Ramos (cell line): ENCODE measurements around the gene ANKMY1.
"Not testable (repeated sequence)": the region's sequence is repeated elsewhere in the genome, so short reads cannot be mapped to it uniquely, and the experiment has no call there.

ENCODE experiments used
- in situ Hi-C: fragments of 300-500 bp; cut with MboI; formaldehyde crosslinking; loops from one replicate; pipeline ENCODE4 v1.14.3; 2022; ENCODE audit warnings: low sequenced_read_pairs; ENCODE audit not compliant: unreplicated experiment

Gene ANKMY1

DNA sequence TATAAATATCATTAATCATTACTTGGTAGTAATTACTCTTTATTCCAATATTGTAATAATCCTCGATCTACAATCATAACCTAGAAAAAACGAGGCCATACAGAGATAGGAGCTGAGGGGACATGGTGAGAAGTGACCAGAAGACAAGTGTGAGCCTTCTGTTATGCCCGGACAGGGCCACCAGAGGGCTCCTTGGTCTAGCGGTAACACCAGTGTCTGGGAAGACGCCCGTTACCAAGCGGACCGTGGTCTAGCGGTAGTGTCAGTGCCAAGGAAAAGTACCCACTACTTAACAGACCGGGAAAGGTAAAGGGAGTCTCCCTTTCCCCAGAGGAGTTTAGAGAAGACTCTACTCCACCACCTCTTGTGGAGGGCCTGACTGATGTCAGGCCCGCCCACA, 62.8 kb downstream of the ANKMY1 start:
- in situ Hi-C loops, result not testable (repeated sequence)

DNA sequence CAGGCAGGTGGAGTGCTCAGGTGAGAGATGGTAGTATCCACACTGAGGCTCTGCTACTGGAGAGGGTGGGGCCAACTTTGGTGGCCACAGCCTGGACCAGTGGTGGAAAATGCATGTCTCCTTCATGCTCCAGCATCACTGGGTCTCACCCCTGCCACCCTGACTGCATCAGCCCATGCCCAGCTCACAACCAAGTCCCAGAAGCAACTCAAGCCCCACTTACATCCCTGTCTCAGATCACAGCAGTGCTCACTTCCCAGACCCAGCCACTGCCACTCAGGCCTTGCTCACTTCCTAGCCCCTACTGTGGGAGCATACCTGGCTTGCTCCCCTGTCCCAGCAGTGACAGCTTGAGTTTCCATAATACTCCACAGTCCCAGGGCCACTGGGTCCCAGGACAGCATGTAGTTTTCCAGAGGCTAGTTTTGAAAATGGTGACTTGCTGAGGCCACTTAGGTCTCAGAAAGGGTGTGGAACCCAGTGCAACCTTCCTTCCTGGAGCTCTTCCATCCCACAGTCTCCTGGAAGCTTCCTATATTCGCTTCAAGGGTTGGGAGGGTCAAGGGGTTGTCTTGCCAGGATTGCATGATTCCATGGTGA, 63.5 kb downstream of the ANKMY1 start:
- in situ Hi-C loops, result no loop called here

DNA sequence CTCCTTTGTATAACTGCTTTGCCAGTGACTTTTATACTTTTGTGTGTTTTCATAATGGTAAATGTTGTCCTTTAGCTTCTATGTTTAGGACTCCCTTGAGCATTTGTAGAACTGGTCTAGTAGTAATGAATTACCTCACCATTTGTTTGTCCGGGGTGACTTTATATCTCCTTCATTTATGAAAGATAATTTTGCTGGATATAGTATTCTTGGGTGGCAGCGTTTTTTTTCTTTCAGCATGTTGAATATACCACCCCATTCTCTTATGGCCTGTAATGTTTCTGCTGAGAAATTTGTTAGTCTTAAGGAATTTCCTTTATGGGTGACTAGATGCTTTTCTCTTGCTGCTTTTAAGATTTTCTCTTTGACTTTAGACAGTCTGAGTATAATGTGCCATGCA, 66.3 kb downstream of the ANKMY1 start:
- in situ Hi-C loops, result no loop called here

DNA sequence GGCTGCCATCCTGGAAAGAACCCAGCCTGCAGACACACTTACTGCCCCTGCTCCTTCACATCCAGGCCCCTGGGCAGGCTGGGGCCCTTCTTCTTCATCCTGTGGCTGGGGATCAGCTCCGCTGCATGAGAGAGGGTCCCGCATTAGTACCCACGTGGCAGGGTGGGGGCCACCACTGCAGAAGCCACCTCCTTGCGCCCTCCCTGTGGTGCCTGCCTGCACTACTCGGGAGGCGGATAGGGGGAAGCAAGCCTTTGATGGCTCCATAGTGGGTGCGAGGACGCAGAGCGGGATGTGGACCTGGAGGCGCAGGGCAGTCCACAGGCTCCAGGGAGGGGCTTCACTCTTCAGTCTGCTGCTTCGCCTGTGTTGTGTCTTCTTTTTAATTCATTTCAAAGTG, 75.6 kb downstream of the ANKMY1 start:
- in situ Hi-C loops, result no loop called here

DNA sequence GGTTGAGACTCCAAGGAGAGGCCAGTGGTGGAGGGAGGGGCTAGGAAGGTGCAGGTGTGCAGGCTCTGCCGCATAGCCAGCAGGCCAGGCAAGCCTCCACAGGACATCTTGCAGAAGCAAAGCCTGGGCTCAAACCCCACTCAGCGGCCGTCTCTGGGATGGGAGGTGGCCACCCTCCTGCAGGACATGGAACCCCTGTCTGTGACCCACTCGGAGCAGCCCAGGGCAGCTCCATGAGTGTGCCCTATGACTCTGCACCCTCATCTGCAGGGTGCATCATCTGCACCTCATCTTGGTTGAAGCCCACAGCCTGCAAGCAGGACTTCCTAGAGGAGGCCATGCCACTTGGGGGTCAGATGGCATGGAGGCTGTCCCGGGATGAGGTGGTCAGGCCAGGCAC, 76.1 kb downstream of the ANKMY1 start:
- in situ Hi-C loops, result no loop called here

DNA sequence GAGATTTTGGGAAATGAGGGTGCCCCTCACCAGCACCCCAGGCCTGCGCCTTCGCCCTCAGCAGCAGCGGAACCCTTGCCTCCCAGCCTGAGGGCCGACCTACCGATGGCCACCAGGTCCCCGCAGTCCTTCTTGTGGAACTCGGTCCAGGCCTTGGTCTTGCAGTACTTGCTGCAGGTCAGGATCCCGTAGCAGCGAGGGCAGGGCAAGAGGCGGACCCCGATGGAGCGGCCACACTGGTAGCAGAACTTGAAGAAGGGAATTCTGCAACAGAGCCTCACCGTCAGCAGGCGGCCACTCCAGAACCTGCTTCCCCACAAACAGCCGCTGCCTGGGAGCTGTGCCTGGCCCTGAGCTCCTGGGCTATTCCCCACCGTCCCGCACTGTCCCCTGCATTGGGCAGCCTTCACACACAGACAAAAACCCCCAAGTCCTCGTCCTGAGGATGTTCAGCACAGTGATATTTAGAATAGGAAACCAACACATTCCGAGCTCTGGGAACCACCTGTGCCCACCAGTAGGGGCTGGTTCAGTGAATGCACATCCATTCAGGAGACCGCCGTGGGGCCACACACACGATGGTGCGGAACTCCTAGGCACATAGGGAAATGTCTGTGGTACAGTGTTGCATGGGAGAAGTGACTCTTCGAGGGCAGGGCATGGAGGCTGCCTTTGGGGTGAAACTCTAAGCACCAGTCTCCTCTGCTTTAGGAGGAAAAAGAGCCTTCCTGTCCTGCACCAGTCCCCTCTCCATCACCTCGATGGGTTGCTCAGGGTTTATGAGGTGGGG, 76.8 kb downstream of the ANKMY1 start:
- in situ Hi-C loops, result no loop called here

DNA sequence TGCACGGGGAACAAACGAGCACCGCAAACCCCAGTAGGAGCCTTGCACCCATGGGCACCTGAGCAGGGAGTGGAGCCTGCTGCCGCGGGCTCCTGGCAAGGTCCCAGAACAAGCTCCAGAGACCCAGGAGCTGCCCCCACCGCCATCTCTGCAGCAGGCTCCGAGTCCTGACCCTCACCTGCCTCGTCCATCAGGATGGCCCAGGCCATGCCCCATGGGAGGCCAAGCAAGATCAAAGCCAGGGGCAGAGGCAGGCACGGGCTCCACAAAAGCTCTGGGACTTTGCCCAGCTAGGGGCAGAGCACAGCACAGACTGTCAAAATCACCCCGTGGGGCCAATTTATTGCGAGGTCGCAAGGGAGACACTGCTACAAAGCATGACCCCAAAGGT, 78.7 kb downstream of the ANKMY1 start:
- in situ Hi-C loops, result no loop called here

DNA sequence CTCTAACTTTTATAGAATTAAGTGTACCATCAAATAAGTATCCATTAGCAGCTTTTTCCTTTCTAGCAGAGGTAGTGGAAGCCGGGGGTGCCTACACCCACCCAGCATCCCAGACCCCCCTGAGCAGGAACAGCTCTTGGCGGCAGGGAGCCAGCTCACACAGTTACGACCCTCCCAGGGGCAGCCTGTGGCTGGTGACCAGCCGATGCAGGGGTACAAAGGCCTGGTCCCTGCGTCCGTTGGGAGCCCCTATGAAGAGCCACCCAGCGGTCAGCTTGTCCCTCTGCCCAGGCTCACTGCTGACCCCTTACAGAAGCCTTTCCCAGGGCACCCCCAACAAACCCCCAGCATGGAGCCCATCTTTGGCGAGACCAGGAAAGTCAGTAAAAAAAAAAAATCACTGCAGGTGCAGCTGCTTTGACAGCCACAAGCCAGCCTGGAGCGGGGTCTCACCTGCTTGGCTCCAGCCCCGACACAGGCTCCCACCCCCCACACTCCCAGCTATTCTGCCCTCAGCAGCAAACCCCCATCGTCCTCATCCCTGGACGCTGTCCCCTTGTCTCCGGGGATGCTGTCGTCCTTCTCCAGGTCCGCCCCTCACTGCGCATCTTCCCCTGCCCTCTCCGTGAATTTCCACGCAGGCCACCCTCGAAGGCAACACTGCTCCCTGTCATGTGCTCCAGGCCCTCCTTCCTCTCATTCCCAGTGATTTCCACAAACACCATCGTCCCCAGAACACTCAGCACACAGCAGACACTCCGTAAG, 79.3 kb downstream of the ANKMY1 start:
- in situ Hi-C loops, result no loop called here

DNA sequence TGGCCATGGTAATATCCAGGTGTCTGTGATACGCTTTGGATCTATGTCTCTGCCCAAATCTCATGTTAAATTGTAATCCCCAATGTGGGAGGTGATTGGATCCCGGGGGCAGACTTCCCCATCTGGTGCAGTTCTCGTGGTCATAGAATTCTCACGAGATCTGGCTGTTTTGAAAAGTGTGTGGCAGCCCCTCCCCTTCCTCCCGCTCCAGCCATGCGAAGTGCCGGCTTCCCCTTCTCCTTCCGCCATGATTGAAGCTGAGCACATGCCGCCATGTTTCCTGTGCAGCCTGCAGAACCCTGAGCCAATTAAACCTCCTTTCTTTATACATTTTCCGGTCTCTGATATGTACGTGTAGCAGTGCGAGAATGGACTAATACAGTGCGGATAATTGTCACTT, 79.9 kb downstream of the ANKMY1 start:
- in situ Hi-C loops, result no loop called here

DNA sequence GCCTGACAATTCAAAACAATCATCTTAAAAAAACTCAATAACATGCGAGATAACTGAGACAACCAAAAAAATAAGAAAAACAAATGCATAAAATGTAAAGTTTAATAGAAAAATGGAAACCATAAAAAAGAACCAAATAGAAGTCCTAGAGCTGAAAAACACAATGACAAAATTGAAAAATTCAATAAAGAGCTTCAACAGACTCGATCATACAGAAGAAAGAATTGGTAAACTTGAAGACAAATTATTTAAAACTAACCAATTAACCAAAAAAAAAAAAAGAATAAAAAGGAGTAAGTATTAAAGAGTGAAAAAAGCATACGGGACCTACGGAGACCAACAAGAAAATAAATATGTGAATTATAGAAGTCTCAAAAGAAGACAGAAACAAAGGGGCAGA, 84.6 kb downstream of the ANKMY1 start:
- in situ Hi-C loops, result no loop called here

DNA sequence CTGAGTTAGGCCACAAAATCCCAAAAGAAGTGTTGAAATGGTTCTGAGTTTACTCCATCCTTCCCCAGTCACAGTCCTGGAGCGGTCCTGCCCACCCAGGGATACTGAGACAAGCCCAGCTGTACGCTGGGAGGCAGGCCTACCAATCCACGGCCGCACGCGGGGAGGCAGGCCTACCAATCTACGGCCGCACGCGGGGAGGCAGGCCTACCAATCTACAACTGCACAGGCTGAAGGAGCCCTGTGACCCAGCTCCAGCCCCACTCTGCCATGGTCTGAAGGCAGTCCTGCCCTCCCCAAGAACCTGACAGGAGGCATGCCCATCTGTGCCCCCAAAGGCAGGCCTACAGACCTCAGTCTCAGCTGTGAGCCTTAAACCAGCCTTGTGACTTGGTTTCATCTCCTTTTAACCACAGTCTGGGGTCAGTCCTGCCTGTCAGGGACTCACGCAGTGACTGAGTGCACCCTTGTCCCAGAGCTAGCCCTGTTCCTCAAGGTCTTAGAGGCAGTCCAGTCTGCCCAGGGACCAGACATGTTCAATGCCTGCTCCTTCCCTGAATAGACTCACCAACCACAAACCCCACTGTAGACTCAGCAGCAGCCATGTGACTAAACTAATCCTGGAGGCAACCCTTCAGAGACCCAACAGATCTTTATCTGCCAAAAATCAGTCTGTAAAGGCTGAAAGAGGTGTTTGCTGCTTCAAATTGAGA, 85.6 kb downstream of the ANKMY1 start:
- in situ Hi-C loops, result no loop called here

DNA sequence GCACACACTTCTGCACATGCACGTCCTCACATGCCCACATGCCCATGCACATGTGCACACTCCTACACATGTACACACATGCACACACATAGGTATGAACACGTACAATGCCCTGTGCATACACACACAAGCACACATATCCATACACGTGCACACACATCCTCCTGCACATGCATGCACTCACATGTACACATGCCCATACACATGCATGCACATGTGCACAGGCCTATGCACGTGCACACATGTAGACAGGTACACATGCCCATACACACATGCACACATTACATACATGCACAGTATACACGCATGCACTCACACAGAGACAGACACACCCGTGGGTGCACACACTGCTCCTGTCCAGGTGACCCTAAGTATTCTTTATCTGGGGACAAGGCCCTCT, 88.0 kb downstream of the ANKMY1 start:
- in situ Hi-C loops, result no loop called here

DNA sequence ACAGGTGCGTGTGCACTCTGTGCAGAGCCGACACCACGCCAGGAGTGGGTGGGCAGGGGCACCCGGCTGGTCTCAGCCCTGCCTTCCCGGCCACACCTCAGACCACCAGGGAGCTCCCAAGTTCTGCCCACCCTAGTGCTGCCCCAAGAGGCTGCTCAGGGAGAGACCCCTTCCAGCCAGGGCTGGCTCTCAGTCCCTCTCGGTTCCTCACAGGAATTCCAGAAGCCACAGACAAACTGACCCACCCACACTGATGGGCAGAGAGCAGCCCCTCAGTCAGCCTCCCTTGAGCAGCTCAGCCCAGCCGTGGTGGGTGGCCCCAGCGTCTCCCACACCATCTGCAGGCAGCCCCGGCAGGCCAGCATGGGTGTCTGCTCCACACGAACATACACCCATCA, 88.5 kb downstream of the ANKMY1 start:
- in situ Hi-C loops, result no loop called here

DNA sequence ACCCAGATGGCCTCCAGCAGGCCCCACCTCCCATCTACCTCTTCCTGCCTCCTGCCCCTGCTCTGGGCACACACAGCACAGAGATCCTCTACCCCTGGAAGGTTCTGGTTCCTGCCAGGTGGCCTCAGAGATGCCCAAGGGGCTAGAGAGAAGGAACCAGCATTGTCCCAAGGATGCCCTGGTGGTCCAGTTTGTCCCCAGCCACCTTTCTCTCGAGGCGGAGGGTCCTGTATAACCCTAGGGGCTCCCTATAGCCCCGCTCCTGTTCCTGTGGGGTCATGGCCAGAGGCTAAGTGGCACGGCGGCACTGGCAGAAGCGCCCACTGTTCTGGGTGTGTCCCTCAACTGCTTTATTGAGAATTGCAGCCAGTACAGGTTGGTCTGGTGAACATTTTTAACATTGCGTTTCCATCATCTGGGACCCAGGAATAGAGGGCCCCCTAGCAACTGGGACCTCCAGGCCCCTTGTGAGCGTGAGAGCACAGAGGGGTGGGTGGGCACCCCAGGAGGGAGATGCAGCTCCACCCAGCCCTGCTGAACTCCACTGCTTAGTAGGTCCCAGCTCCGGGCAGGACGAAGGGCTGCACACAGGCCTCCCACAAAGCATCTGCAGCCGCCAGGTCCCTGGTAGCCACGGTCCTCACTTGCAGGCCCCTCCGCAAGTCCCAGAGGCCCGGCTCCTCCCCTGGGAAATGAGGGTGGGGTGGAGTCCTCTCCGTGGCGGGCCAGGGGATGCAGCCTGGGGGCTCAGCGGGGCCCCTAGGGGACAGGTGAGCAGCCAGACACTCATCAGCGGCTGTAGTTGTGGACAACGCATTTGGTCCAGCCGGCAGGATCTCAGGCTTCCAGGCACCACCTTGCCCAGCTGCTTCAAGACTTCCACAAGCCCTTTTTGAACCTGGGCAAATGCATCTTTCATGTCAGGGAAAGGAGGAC, 89.2 kb downstream of the ANKMY1 start:
- in situ Hi-C loops, result no loop called here

DNA sequence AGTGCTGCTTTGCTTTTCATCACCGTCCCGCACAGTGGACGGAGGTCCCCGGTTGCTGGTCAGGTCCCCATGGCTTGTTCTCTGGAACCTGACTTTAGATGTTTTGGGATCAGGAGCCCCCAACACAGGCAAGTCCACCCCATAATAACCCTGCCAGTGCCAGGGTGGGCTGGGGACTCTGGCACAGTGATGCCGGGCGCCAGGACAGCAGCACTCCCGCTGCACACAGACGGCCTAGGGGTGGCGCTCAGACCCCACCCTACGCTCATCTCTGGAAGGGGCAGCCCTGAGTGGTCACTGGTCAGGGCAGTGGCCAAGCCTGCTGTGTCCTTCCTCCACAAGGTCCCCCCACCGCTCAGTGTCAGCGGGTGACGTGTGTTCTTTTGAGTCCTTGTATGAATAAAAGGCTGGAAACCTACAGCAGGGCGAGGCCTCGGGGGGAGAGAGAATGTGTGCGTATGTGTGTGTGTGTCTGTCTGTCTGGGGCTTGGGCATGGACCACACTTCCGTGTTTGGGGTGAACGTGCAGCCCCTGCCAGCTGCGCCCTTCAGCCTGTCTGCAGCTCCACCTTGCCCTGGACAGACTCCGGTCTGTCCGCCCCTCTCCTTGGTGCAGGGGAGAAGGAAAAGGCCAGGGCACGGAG, 90.0 kb downstream of the ANKMY1 start:
- in situ Hi-C loops, result no loop called here

DNA sequence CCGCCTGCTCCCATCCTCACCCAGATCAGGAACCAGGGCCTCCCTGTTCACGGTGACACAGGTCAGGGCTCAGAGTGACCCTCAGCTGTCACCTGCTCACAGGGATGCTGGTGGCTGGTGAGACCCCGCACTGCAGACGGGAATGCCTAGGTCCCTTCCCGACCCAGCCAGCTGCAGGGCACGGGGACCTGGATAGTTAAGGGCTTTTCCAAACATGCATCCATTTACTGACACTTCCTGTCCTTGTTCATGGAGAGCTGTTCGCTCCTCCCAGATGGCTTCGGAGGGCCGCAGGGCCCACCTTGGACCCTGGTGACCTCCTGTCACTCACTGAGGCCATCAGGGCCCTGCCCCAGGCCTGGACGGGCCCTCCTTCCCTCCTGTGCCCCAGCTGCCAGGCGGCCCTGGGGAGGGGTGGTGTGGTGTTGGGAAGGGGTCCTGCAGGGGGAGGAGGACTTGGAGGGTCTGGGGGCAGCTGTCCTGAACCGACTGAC, 90.6 kb downstream of the ANKMY1 start:
- in situ Hi-C loops, result no loop called here

DNA sequence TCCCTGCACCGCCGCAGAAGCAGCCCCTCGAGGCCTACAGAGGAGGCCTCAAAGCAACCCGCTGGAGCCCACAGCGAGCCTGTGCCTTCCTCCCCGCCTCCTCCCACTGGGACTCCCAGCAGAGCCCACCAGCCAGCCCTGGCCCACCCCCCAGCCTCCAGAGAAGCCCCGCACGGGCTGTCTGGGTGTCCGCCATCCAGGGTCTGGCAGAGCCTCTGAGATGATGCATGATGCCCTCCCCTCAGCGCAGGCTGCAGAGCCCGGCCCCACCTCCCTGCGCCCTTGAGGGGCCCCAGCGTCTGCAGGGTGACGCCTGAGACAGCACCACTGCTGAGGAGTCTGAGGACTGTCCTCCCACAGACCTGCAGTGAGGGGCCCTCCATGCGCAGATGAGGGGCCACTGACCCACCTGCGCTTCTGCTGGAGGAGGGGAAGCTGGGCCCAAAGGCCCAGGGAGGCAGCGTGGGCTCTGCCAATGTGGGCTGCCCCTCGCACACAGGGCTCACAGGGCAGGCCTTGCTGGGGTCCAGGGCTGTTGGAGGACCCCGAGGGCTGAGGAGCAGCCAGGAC, 91.1 kb downstream of the ANKMY1 start:
- in situ Hi-C loops, result no loop called here

DNA sequence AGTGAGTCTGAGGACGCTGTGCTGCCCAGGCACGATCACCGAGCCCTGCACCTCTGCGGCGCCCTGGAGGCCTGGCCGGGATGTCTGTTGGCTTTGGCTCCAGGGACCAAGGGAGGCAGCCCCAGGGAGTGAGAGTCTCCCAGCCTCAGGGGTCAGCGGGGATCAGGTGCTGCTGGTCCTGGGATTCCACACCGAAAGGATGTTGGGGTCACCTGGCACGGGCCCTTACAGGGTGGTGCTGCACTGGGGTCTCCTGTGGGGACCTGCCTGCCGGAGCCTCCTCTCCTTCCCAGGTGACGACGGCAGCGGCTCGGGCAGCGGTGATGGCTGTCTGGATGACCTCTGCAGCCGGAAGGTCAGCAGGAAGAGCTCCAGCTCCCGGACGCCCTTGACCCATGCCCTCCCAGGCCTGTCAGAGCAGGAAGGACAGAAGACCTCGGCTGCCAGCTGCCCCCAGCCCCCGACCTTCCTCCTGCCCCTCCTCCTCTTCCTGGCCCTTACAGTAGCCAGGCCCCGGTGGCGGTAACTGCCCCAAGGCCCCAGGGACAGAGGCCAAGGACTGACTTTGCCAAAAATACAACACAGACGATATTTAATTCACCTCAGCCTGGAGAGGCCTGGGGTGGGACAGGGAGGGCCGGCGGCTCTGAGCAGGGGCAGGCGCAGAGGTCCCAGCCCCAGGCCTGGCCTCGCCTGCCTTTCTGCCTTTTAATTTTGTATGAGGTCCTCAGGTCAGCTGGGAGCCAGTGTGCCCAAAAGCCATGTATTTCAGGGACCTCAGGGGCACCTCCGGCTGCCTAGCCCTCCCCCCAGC, 91.8 kb downstream of the ANKMY1 start:
- in situ Hi-C loops, result no loop called here
